ENCODE data around the gene CAV1.
"Not testable (repeated sequence)": the region's sequence is repeated elsewhere in the genome, so short reads cannot be mapped to it uniquely, and the experiment has no call there.

CAV1 gene, protein sequence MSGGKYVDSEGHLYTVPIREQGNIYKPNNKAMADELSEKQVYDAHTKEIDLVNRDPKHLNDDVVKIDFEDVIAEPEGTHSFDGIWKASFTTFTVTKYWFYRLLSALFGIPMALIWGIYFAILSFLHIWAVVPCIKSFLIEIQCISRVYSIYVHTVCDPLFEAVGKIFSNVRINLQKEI

DNA sequence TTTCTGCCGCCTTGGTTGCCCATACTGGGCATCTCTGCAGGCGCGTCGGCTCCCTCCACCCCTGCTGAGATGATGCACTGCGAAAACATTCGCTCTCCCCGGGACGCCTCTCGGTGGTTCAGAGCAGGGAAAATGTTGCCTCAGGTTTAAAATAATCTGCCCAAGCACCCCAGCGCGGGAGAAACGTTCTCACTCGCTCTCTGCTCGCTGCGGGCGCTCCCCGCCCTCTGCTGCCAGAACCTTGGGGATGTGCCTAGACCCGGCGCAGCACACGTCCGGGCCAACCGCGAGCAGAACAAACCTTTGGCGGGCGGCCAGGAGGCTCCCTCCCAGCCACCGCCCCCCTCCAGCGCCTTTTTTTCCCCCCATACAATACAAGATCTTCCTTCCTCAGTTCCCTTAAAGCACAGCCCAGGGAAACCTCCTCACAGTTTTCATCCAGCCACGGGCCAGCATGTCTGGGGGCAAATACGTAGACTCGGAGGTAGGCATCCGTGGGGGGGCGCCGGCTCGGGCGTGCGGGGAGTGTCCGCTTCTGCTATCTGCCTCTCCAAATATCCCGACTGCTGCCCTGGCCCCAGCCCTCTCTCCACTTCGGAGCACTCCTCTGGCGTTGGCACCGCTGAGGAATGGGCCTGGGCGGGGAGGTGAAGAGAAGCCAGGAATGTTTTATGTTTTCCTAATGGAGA, at the start of gene CAV1:
Gene CAV1 (plus strand): TSS at position 428 of the 689 bp plus-strand sequence. CDS start 27 bp downstream, at position 455.
- no peak for DNase-seq

DNA sequence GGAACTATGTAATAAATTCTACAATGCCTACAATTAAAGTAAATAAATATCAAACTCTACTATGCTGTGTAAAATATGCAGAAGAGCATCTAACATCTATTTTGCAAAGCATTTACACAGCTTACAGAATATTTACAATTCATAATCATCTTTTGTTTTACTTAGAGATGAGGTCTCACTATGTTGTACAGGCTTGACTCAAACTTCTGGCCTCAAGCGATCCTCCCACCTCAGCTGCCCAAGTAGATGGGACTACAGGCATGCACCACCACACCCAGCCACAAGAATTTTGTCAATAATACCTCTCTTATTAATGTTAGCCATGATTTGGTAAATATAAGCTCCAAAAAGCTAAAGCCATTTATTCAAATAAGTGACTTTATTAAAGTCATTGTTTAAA, 47.2 kb upstream of the CAV1 start:
- DNase-seq = no peak

DNA sequence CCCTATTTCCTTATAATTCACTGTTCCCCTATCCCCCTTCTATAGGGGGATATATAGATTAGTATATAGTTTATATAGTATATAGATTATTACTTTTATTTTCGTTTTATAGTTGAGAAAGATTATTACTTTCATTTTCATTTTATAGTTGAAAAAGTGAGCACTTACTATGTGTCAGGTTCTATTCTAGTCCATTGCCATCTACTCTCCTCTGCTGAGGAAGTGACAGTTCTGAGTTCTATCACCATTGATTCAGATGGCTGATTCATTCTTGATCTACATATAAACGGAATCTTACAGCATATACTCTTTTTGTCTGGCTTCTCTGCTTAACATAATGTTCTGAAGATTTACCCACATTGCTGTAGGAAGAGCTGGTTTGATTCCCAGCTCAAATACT, 46.0 kb upstream of the CAV1 start:
- DNase-seq = no peak

DNA sequence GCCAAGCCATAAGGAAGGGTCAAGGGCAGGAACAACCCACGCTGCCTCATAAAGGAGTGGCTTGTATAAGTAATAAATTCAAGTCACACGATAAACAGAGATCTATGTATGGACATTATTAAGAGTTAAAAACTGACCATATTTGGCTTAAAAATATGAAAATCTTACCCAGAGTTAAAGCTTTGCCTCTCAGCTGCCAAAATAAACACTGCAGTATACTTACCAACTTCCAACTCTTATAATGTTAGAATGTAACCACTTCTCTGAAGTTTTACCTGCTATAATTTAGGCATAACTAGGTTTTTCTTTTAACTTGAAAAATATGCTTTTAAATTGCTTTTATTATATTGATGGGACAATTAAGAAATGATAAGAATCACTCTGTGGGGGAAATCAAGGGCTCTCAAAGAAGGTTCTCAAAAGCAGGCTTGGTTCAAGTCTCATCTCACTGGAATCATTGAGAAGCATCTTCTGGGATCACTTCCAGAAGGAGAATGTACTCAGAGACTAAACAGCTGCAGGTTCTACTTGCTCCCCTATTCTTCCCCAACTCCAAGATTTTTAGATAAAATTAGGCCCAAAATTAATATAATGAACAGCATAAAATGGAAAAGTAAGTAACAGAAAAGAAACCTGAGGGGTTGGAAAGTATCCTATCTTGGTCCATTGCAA, 41.4 kb upstream of the CAV1 start:
- DNase-seq = no peak

DNA sequence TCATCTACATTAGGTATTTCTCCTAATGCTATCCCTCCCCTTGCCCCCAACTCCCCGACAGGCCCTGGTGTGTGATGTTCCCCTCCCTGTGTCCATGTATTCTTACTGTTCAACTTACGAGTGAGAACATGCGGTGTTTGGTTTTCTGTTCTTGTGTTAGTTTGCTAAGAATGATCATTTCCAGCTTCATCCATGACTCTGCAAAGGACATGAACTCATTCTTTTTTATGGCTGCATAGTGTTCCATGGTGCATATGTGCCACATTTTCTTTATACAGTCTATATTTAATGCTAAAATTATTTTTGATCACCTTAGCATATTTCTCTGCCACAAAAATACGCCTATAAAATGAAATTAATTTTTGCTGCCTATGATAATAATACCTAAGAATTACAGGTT, 40.4 kb upstream of the CAV1 start:
- DNase-seq = not testable (repeated sequence)

DNA sequence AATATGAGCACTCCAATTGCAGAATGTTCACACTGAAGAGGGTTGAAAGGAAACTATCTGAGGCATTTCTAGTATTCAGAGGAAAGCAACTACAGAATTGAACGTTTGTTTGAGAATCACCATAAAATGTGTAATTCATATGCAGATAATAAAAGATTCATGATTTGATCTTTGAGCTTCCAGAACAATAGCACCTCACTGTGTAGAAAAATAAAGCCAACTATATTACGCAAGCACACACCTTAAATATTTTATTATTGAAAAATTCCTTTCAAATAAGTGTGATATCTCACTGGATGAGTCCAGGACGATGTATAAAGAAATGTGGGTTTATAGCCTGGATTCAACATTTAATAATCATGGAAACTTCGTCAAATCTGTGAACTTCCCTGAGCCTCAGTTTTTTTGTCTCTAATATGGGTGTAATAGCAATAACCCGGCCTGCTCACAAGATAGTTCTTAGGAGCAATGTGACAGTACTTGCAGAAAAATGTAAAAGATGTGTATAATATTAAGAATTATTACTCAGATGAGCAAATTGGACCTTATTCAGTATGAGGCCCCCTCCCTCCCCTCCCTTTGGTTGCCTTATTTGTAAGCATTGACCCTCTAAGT, 36.8 kb upstream of the CAV1 start:
- DNase-seq = no peak

DNA sequence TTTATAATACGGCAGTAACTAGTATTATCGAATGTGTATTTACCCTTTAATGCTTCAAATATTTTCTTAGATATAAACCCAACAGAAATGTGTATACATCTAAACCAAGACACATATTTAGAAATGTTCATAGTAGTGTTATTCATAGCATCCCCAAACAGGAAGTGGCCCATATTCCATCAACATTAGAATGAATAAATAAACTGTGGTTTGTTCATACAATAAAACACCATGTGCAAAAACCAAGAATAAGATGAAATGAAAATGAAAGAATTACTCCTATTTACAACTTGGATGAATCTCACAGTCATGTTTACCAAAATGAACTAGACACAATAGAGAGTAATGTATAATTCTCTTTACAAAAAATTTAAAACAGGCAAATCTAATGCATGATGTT, 34.5 kb upstream of the CAV1 start:
- no peak for DNase-seq

DNA sequence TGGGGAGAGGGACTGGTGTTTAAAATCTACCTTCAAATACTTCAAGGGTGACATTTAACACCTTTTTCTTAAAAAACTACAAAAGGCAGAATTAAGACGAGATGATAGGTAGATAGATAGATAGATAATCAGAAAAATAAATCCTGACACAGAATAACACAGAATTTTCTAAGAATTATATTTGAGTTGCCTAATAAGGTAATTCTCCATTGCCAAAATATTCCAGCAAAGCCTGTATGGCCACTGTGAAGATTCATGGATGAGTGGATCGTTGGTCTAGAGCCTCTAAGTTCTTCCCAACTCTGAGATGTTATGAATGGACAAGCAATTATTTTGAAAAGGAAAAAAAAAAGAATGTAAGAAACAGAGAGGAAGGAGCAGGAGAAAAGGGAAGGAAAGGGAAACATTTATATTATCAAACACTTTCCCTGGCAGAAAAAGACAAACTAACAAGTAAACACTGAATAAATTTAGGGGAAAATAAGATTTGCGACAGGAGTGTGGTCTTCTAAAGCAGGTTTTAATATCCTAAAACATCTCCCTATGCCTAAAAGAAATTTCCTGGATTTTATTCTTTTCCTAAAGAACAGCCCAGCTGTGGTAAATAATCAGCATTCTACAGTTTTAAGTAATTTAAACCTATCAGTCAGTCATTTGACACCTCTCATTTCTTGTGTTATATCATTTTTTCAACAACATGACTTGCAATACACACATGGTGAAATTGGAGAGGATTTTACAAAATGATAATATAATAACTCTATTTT, 32.8 kb upstream of the CAV1 start:
- DNase-seq = no peak

DNA sequence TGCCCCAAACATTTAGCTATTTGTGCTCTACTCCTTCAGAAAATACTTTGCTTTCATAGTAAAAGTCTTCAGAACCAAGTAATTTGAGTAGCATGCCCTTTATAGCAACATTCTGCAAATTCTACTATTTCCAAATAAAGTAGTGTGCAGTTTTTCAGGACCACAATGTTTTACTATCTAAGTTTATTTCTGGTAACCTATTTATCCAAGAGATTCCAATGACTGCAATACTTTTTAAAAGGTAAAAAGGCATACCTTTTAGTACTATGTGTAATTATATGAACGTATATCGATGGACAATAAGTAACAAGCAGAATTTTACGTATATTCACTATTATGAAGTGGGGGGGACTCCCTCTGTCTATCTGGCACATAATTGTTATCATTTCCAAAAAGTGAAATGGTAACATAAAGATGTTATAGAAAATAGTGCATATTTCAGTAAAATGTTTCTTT, 32.2 kb upstream of the CAV1 start:
- no peak for DNase-seq

DNA sequence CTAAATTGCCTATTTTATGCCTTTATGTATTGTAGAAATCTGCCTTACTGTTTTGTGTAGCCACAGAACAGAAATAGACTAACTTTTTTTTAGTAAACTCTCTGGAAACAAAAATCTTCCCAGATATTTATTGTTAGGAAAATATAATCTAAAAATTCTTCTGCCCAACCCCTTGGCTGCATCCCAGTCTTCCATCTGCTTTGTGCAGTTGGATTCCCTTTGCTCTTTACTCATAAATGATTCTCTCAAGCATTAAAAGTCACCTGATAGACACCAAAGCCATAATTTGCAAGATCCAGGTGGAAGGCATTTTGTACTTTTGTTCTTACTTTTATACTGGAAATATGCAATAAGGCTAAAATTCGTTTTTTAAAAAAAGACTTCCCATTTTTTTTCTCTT, 31.4 kb upstream of the CAV1 start:
- DNase-seq = no peak

DNA sequence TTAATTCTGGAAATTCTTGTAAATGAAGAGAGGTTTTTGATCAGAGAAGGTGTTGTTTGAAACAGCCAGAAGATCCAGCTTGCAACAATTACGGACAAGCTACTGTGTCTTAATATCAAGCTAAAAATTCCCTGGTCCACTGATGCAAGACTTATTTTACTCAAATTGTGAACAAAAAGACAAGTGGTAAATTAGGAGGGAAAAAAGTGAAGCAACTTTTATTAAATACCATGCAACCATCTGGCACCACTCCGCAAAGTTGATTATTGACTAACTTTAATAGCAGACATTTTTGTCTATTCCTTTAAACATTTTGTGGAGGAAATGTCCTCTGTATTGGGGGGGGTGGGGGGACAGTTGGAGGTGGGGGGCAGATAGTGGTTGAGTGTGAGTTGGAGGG, 30.4 kb upstream of the CAV1 start:
- DNase-seq = no peak

DNA sequence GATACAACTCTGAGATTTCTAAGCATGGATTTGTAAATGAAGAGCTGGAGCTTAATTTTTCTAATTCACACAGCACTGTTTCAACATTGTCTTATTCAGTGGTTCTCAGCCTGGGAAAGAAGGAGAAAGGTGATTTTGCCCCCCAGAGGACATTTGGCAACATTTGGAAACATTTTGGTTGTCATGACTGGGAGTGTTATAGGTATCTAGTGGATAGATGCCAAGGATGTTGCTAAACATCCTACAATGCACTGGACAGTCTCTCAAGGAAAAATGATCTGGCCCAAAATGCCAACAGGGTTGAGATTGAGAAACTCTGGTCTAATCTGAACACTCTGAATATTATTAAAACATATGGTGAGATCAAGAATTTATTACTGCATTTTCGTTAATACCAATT, 29.1 kb upstream of the CAV1 start:
- DNase-seq = no peak

DNA sequence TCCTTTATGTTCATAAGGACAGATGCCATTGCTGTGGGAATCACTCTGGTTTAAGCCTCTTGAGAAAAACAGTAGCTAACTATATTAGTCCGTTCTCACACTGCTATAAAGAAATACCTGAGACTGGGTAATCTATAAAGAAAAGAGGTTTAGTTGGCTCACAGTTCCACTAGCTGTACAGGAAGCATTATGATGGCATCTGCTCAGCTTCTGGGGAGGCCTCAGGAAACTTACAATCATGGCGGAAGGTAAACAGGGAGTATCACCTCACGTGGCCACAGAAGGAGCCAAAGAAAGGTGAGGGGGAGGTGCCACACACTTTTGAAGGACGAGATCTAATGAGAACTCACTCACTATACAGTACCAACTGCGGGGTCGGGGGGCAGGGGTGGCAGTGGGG, 28.2 kb upstream of the CAV1 start:
- DNase-seq = no peak

DNA sequence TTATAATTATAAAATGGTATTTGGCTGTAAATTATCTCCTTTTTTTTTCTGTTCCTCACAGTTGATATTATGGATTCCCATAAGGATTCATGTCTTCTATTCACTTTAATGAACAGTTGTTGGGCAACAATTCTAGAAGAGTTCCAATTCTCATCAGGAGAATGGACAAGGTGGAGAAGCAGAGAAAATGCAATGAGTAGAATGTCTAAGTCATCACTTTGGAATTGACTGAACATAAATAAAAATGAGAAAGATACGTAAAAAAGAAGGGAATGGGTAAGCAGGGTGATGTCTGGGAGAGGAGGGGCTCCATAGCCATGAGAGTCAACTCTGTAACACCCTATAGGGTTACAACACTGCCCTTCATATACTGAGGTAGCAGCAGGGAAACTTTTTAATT, 27.1 kb upstream of the CAV1 start:
- DNase-seq = no peak

DNA sequence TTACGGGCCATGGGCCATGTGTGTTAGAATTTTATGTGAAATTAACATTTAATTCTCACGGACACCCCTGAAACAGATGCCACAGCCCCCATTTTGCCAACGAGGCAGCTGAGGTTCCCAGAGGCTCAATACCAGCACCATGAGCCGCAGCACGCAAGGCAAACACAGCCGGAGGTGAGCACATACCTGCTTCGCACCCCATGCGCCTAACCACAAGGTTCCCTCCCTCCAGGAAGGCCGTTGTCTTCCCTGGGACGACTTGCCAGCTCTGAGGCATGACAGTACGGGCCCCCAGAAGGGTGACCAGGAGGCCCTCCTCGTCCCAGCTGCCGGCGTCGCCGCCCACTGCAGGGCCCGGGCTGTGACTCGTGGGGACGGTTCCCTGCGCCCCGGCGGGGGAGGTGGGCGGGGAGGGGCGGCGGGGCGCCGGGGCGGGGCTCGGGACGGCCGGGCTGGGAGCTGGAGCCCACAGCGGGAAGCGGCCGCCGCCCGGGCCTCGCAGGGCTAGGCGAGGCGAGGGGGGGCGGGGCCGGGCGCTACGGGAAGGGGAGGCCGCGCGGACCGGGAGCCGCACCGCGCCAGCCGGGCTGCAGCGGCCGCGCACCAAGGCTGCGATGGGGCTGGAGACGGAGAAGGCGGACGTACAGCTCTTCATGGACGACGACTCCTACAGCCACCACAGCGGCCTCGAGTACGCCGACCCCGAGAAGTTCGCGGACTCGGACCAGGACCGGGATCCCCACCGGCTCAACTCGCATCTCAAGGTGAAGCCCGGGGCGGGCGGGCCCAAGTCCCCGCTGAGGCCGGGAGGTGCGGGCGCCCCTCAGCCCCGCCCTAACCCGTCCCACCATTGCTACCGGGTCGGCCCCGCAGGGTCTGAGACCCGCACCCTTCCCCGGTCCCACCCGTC, 25.4 kb upstream of the CAV1 start, which contains the start of gene CAV2:
Gene CAV2 (plus strand): TSS at position 571 of the 910 bp plus-strand sequence. CDS start 44 bp downstream, at position 615.
- DNase-seq = no peak

DNA sequence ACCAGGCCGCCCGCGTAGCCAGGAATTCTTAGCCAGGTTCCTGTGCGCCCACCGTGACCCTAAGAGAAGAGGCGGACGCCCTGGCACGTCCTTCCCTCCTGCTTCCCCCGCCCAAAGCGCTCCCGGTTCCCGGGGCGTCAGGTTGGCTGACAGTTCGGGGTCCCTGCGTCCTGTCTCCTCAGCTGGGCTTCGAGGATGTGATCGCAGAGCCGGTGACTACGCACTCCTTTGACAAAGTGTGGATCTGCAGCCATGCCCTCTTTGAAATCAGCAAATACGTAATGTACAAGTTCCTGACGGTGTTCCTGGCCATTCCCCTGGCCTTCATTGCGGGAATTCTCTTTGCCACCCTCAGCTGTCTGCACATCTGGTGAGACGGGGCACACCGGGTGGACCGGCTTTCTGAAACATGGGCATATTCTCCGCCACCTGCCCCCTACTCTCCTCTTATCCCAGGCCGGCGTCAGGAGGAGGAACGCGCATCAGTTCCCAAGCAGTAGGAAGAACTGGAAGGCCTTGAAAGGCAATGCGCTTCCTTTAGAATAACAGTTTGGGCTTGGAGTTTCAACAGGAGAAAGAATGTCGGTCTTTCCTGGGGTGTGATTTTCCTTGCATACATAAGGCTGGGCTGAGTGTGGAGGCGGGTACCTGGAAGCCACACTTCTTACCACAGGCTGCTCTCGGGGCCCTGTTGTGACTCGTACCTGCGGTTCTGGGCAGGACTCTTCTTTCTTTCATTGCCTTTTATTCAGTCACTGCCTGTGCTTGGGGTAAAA, 24.6 kb upstream of the CAV1 start:
- DNase-seq = no peak

DNA sequence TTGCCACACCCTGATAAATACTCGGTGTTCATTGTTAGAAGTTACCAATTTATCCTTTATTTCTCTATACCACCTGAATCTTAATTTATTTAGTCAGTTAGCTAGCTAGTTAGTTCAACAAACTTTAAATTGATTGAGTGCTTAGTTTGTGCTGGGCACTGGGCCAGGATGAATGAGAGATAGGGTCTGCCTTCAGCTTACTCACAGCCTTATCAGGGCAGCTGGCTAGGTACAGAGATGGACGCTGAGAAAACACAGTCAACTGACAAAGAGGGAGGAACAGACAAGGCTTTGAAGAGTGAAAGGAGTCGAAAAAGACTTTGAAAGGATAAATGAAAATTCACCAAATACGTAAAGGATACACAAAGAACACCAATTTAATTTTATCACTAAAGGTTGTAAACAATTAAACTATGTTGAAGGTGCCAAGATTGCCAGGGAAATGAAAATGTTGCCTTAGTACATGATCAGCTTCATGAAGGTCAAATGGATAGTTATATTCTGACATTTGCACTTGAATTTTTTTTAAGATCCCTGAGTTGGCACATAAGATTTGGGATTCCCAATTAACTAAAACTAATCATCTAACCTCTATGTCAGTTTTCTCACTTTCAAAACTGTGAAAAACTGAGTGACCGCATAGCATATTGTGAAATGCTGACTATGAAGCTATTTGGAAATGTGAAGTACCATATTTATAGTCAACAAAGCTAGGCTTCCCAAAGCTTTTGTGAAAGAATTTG, 23.2 kb upstream of the CAV1 start:
- no peak for DNase-seq

DNA sequence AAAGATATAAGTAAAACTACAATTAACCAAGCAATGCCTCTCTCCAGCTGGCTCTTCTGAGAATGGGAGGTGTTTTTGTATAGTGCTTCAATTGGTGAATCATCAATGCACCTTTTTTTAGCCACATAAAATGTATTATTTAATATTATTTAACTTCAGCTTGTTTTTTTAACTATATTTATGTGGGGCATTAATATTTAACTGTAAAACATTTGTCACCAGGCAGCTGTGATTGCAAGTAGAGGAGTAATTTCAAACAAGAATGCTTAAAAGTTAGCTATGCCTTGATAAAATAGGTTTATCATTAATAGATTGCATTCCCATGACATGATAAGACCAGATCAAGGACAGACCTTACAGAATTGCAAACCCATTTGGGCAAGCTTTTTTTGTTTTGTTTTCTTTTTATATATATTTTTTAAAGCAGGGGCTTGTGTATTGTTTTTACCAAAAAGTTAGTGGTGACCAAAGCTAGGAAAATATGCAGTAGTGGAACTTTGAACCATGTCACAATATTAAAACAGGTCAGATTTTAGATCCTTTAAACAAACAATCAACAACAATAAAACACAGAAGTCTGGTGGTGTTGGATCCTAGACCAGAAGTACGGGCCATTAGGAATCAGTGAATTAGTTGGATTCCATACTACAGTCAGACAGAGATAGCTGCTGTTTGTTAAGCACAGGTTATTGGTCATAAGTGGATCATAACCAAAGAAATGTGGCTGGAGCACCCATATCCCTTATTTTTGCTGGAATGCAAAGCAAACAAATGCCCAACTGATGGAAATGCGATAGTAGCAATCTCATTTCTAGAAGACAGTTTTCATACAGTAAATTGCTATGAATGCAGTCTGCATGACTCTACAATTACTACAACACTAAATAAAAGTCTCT, 22.4 kb upstream of the CAV1 start:
- DNase-seq = no peak

DNA sequence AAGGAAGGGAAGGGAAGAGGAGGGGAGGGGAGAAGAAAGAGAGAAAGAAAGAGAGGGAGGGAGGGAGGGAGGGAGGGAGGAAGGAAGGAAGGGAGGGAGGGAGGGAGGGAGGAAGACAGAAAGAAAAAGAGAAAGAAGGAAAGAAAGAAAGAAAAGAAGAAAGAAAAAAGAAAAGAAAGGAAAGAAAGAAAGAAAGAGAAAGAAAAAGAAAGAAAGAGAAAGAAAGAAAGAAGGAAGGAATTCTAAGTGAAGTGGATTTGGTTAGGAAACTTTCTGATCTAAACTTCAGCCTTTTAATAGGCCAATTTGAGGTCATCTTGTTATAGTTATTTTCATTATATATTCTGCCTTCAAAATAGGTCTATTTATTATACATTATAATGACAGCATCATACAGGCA, 21.0 kb upstream of the CAV1 start:
- no peak for DNase-seq
